Non-pigmented ciliary epithelial cell (primary cell): ENCODE measurements around the gene MYBL2.

Experiments used
- DNase-seq: peaks from one replicate; pipeline ENCODE4 v3.0.0-alpha.2; 2010; ENCODE audit warnings: low read depth

MYBL2 gene

GRCh38 chr20:43682446-43682845 lies 15.5 kb downstream of the MYBL2 start:
- DNase-seq = no peak

- no peak for DNase-seq
These were observed 19.9 kb downstream of the MYBL2 start for GRCh38 chr20:43686820-43687219.

GRCh38 chr20:43689165-43689564 lies 22.3 kb downstream of the MYBL2 start:
- DNase-seq = no peak

GRCh38 chr20:43690943-43691598 lies 24.2 kb downstream of the MYBL2 start:
- DNase-seq = no peak

GRCh38 chr20:43691928-43692524 lies 25.1 kb downstream of the MYBL2 start:
- DNase-seq = no peak

- DNase-seq = no peak
These were observed 27.8 kb downstream of the MYBL2 start for GRCh38 chr20:43694763-43695162.

- DNase-seq = no peak
These were observed 28.7 kb downstream of the MYBL2 start for GRCh38 chr20:43695571-43695970.

GRCh38 chr20:43699941-43700565 lies 33.1 kb downstream of the MYBL2 start:
- DNase-seq = no peak

- no peak for DNase-seq
These were observed 33.7 kb downstream of the MYBL2 start for GRCh38 chr20:43700627-43701026.

GRCh38 chr20:43702502-43702901 lies 35.6 kb downstream of the MYBL2 start:
- no peak for DNase-seq

- no peak for DNase-seq
These were observed 43.6 kb downstream of the MYBL2 start for GRCh38 chr20:43710370-43711044.

GRCh38 chr20:43711098-43711654 lies 44.3 kb downstream of the MYBL2 start:
- no peak for DNase-seq

GRCh38 chr20:43715044-43715443 lies 48.1 kb downstream of the MYBL2 start:
- DNase-seq = no peak

GRCh38 chr20:43715511-43715910 lies 48.6 kb downstream of the MYBL2 start:
- no peak for DNase-seq

- no peak for DNase-seq
These were observed 49.2 kb downstream of the MYBL2 start for GRCh38 chr20:43716123-43716522.

GRCh38 chr20:43716757-43717615 lies 50.1 kb downstream of the MYBL2 start:
- DNase-seq = no peak

GRCh38 chr20:43717616-43717995 lies 50.7 kb downstream of the MYBL2 start:
- no peak for DNase-seq

- no peak for DNase-seq
These were observed 53.1 kb downstream of the MYBL2 start for GRCh38 chr20:43720007-43720406.

- no peak for DNase-seq
These were observed 54.1 kb downstream of the MYBL2 start for GRCh38 chr20:43721097-43721428.

- no peak for DNase-seq
These were observed 54.7 kb downstream of the MYBL2 start for GRCh38 chr20:43721429-43722152.

GRCh38 chr20:43722153-43722505 lies 55.2 kb downstream of the MYBL2 start:
- no peak for DNase-seq
